NT2/D1 (cell line): Measurements from ENCODE around the gene USP15.

Source experiments
- DNase-seq: peaks from one replicate; pipeline ENCODE4 v3.0.0-alpha.2; 2011; ENCODE audit warnings: low read depth, low spot score
- H3K27me3 ChIP-seq: 2 replicates; pipeline ENCODE4 v1.6.0; 2011; ENCODE audit warnings: mild to moderate bottlenecking; ENCODE audit not compliant: insufficient read length, insufficient read depth
- H3K36me3 ChIP-seq: 2 replicates; pipeline ENCODE4 v1.6.1; 2011; ENCODE audit warnings: mild to moderate bottlenecking, low read length, mixed read lengths; ENCODE audit not compliant: insufficient read depth, insufficient read length
- H3K4me1 ChIP-seq: 2 replicates; pipeline ENCODE4 v1.5.1; 2011; ENCODE audit not compliant: insufficient read depth, insufficient read length
- H3K4me3 ChIP-seq: 2 replicates; pipeline ENCODE4 v1.5.1; 2011; ENCODE audit warnings: low read depth; ENCODE audit not compliant: insufficient read length
- H3K9ac ChIP-seq: 2 replicates; pipeline ENCODE4 v1.6.0; 2011; ENCODE audit warnings: low read depth; ENCODE audit not compliant: insufficient read length
- H3K9me3 ChIP-seq: 2 replicates; pipeline ENCODE4 v1.5.1; 2011; ENCODE audit warnings: mild to moderate bottlenecking, low read length; ENCODE audit not compliant: insufficient read depth
- SUZ12 ChIP-seq: IDR thresholded peaks from 2 replicates; pipeline ENCODE4 v1.6.1; 2011; ENCODE audit not compliant: insufficient read length, insufficient read depth; ENCODE audit errors: extremely low read depth
- YY1 ChIP-seq: IDR thresholded peaks from 2 replicates; pipeline ENCODE4 v1.6.1; 2011; ENCODE audit not compliant: insufficient read length, insufficient read depth
- ZNF274 ChIP-seq: IDR thresholded peaks from 2 replicates; pipeline ENCODE4 v1.6.1; 2011; ENCODE audit warnings: mild to moderate bottlenecking, low read depth, low read length

Gene USP15

DNA sequence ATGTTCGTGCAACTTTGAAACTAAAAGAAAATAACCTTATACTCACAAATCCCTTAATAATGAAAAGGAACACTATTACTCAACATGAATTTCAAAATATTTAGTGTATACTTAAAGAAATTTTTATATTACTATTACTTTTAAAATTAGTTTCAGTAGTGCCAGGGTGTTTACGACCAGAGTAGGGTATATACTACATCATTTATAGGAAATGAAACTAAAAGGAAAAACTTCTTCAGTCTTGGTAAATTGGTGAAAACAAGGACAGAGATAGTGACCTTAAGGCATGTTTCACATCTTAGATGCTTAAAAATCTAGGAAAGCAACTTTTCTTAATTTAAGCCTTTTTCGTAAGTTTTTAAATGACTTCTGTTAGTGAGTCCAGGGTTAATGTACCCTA is 4.5 kb downstream of the USP15 start:
- H3K4me1 ChIP-seq: no peaks in the 10 kb centered on the region
- H3K9me3 ChIP-seq: no peaks in the 10 kb centered on the region
- no peaks in the 10 kb centered on the region for H3K36me3 ChIP-seq
- H3K9ac ChIP-seq: no peak overlapping the region
- no peak overlapping the region for H3K4me3 ChIP-seq
- H3K27me3 ChIP-seq: no peaks in the 10 kb centered on the region
- no peak for TF ChIP-seq ZNF274
- no peak for TF ChIP-seq YY1
- no peak for TF ChIP-seq SUZ12
- DNase-seq: no peak

DNA sequence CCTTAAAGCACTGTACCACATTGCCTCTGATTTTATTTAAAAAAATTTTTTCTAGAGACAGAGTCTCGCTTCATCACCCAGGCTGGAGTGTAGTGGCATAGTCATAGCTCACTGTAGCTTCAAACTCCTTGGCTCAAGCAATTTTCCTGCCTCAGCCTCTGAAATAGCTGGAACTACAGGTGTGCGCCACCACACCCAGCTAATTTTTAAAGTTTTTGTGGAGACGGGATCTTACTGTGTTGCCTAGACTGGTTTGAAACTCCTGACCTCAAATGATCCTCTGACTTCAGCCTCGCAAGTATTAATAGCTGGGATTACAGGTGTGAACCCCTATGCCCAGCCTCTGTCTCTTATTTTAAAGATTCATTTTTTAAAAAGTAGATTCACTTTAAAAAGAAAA is 5.3 kb downstream of the USP15 start:
- no peak overlapping the region for H3K9ac ChIP-seq
- H3K4me3 ChIP-seq: no peak overlapping the region
- no peak for TF ChIP-seq ZNF274
- H3K4me1 ChIP-seq: no peaks in the 10 kb centered on the region
- no peaks in the 10 kb centered on the region for H3K27me3 ChIP-seq
- no peaks in the 10 kb centered on the region for H3K36me3 ChIP-seq
- H3K9me3 ChIP-seq: no peaks in the 10 kb centered on the region
- no peak for DNase-seq

DNA sequence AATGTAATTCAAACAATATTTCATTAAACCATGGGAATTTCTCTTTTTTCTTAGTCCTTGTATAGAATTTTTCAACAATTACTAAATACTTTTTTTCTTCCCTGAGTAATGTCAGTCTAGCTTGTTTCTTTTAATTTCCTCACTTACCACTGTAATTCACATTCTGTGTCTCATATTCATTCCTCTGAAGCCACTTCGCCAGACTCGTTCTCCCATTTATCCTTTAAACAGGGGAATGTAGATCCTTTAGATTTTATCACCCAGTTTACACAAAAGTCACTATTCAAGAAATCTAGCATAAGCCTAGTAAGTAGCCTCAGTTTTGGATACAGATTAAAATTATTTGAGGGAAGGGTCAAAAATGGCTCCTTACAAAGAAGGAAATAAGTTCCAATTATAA is 6.8 kb downstream of the USP15 start:
- H3K4me1 ChIP-seq: no peaks in the 10 kb centered on the region

DNA sequence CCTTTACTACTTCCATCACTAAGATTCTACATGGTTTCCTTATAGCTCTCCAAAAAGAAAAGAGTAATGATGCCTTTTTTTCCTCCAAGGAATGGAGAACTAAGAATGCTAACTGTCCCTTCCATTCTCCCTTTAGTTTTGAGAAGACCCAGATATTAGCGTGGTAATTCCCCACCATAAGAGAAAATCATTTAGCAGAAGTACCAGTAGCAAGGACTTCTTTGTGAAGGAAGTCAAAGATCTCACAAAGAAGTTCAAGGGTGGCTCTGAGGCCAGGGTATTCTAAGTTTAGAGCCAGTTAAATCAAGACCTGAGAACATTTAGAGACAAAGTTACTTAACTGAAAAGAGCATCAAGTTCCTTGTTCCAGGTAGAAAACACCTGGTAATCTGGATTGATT is 7.3 kb downstream of the USP15 start:
- H3K9ac ChIP-seq: no peak overlapping the region
- H3K4me3 ChIP-seq: no peak overlapping the region
- DNase-seq: no peak
- H3K4me1 ChIP-seq: no peaks in the 10 kb centered on the region
- H3K9me3 ChIP-seq: no peaks in the 10 kb centered on the region
- H3K27me3 ChIP-seq: no peaks in the 10 kb centered on the region
- TF ChIP-seq YY1 (no peak), ZNF274 (no peak), SUZ12 (no peak)
- no peaks in the 10 kb centered on the region for H3K36me3 ChIP-seq

More for the DNA sequence above, 6.8 kb downstream of the USP15 start:
- Histone ChIP-seq H3K27me3 (no peaks in the 10 kb centered on the region), H3K36me3 (no peaks in the 10 kb centered on the region), H3K4me3 (no peak overlapping the region), H3K9ac (no peak overlapping the region), H3K9me3 (no peaks in the 10 kb centered on the region)
- TF ChIP-seq ZNF274: no peak
- DNase-seq: no peak

DNA sequence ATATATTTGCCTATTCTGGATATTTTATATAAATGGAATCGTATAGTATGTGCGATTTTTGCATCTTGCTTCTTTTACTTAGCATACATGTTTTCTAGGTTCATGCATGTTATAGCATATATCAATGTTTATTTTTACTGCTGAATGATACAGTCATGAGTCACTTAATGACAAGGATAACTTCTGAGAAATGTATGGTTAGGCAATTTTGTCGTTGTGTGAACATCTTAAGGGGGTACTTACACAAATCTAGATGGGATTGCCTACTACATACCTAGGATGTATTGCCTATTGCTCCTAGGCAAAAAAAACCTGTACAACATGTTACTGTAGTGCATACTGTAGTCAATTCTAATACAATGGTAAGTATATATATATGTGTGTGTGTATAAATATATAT is 8.8 kb downstream of the USP15 start:
- no peaks in the 10 kb centered on the region for H3K4me1 ChIP-seq
- H3K36me3 ChIP-seq: no peaks in the 10 kb centered on the region
- H3K27me3 ChIP-seq: no peaks in the 10 kb centered on the region
- H3K9ac ChIP-seq: no peak overlapping the region
- TF ChIP-seq ZNF274: no peak
- no peak for TF ChIP-seq YY1
- no peak for TF ChIP-seq SUZ12
- H3K9me3 ChIP-seq: no peaks in the 10 kb centered on the region
- no peak for DNase-seq
- no peak overlapping the region for H3K4me3 ChIP-seq

DNA sequence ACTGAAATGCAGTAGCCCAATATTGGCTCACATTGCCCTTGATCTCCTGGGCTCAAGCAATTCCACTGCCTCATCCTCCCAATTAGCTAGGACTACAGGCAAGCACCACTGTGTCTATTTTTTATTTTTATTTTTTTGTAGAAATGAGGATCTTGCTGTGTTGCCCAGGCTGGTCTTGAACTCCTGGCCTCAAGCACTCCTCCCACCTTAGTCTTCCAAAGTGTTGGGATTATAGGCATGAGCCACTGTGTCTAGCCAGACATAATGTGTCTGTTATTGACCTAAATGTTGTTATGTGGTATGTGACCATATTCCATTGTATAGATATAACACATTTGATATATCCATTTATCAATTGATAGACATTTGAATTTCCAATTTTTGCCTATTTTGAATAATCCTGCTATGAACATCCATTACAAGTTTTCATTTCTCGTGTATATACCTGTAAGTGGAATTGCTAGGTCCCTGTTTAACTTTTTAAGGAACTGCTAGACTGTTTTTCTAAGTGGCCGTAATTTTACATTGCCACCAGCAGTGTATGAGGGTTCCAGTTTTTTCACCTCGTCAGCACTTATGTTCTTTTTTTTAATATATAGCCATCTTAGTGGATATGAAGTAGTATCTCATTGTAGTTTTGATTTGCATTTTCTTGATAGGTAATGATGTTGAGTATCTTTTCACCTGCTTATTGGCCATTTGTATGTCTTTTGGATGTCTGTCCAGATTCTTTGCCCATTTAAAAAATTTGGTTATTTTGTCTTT is 9.4 kb downstream of the USP15 start:
- DNase-seq: no peak
- Histone ChIP-seq H3K4me3 (no peak overlapping the region), H3K36me3 (no peaks in the 10 kb centered on the region), H3K9ac (no peak overlapping the region), H3K27me3 (no peaks in the 10 kb centered on the region), H3K4me1 (no peaks in the 10 kb centered on the region), H3K9me3 (no peaks in the 10 kb centered on the region)
- TF ChIP-seq YY1 (no peak), SUZ12 (no peak), ZNF274 (no peak)

DNA sequence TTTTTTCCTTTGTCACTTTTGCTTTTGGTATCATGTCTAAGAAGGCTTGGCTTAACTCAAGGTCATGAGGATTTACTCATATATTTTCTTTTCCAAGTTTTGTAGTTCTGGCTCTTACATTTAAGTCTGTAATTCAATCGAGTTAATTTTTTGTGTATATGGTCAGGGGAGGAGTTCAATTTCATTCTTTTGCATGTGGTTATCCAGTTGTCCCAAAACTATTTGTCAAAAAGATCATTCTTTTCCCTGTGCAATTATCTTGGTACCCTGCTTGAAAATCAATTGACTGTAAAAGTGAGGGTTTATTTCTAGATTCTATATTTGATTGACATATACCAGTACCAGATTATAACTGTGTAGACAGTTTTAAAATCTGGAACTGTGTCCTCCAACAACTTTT is 10.2 kb downstream of the USP15 start:
- H3K27me3 ChIP-seq: no peaks in the 10 kb centered on the region
- H3K4me3 ChIP-seq: no peak overlapping the region
- H3K36me3 ChIP-seq: no peaks in the 10 kb centered on the region
- TF ChIP-seq SUZ12 (no peak), ZNF274 (no peak), YY1 (no peak)
- no peaks in the 10 kb centered on the region for H3K9me3 ChIP-seq
- H3K4me1 ChIP-seq: no peaks in the 10 kb centered on the region
- H3K9ac ChIP-seq: no peak overlapping the region
- no peak for DNase-seq

DNA sequence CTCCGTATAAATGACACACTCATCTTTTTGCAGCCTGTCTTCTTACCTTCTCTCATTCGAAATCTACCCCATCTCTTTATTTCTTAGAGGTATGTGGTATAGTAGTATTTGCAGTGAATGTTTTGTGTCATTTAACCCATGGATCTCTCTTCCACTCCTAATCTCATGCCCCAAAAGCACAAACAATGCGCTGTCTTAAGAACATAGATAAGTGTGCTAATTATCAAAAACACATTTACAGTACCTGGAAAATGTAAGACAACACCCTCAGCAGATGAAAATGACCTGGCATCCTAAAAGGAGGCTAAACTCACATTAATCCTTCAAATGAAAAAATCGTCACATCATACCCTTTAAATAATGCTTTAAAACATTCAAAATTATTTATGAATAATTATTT is 10.7 kb downstream of the USP15 start:
- H3K9ac ChIP-seq: no peak overlapping the region
- TF ChIP-seq ZNF274 (no peak), SUZ12 (no peak), YY1 (no peak)
- DNase-seq: no peak

More for the DNA sequence above, 10.7 kb downstream of the USP15 start:
- H3K27me3 ChIP-seq: no peaks in the 10 kb centered on the region
- no peaks in the 10 kb centered on the region for H3K4me1 ChIP-seq
- no peaks in the 10 kb centered on the region for H3K36me3 ChIP-seq
- H3K4me3 ChIP-seq: no peak overlapping the region
- no peaks in the 10 kb centered on the region for H3K9me3 ChIP-seq
